Measurements from ENCODE around the gene SEPTIN8.

- TF ChIP-seq CTCF (IDR thresholded peaks at IDR 0.05; ENCODE audit: insufficient read depth, low read length, poor library complexity, severe bottlenecking) (no peak), EZH2phosphoT487 (conservative IDR thresholded peaks at IDR 0.05; ENCODE audit: low read length) (no peak)
Measured at GRCh38 chr5:132762246-132763000, 14.6 kb downstream of the SEPTIN8 start.
